GM15510 (cell line): Measurements from ENCODE around the gene IL9R.

ENCODE experiments used
- POLR2A ChIP-seq: IDR thresholded peaks from 3 replicates; pipeline ENCODE4 v1.6.1; 2011; ENCODE audit warnings: borderline replicate concordance; ENCODE audit not compliant: insufficient read length; ENCODE audit errors: extremely low read depth

IL9R gene

DNA sequence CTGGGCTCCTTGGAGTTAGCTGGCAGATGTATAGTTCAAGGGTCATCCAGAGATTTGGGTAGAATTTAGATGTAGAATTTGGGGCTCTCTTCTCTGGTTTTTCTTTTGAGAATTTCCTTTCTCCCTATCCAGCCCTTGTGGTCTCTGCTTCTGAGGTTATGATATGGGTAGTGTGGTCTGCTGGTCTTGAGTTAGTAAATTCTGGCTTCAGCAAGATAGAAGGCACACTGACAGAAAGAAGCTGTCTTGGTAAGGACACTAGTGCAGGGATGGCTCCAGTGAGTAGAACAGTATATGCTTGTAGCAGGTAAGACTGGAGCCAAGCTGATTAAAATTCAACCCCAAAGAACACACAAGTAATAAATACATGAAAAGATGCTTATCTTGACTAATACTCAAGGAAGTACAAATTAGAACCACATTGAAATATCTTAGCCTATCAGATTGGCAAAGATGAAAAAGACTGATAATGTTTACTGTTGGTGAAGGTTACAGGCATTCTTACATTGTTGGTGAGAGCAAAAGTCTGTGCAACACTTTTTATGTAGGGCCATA, 2.1 kb upstream of the IL9R start:
- TF ChIP-seq POLR2A, result no peak

DNA sequence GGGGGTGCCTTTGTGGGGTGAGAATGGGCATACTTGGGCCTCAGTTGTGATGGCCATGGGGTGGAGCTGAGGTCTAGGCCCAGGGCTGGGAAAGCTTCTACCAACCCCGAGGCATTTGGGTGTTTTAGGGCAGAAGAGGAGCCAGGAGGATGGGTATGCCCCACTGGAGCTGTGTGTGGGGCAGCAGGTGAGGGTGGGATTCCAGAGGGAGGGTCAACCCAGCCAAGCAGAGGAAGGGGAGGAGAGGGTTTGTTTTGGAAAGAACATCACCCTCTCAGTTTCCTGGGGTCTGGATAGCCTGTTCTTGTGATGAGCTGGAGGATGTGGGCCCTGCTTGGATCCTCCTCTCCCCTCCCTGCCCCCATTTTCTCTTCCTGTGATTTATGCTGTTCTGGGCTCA, 620 bp downstream of the IL9R start:
- TF ChIP-seq POLR2A, result no peak

- no peak for TF ChIP-seq POLR2A
These were observed 1.4 kb downstream of the IL9R start for GRCh38 chrX:155998761-155999510.

DNA sequence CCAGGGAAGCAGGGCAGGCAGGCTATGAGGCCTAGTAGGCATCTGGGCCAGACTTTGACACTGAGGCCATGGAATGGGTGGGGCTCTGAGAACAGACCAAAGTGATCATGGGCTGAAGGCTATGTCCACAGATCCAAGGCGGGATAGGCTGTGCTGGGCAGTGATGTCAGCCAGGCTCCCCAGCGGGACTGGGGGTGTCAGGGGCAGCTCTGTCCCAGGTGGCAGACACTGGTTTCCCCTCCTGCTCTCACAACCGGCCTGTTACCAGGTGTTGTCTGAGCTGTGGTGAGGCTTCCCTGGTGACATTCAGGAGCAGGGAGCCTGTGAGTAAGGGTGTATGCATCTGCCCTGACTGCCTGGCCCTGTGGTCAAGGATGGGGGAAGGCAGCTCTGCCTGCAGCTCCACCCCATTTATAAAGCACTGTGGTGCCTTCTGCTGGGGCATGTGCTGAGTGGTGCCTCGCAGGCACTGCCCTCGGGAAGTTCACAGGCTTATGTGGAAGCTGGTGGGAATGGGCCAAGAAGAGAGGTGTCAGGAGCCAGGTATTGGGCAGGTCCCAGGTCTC, 2.9 kb downstream of the IL9R start:
- TF ChIP-seq POLR2A, result no peak

- TF ChIP-seq POLR2A, result no peak
These were observed 3.6 kb downstream of the IL9R start for GRCh38 chrX:156001001-156001666.

- TF ChIP-seq POLR2A, result no peak
These were observed 4.1 kb downstream of the IL9R start for GRCh38 chrX:156001667-156002021.

GRCh38 chrX:156002507-156002906, 5.0 kb downstream of the IL9R start:
- no peak for TF ChIP-seq POLR2A

GRCh38 chrX:156003486-156004185, 6.1 kb downstream of the IL9R start:
- no peak for TF ChIP-seq POLR2A

DNA sequence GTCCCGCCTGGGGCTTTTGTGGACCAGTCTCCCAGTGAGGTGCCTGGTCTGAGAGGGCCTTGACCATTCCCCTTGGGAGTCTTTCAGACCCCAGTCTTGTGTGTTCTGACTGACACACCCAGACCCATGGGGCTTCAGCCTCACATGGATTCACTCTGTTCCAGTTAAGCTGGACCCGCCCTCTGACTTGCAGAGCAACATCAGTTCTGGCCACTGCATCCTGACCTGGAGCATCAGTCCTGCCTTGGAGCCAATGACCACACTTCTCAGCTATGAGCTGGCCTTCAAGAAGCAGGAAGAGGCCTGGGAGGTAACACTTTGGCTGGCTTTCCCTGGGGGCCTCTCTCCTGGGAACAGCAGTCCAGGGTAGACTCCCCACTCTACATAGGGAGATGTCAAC, 6.8 kb downstream of the IL9R start:
- TF ChIP-seq POLR2A, result no peak

- TF ChIP-seq POLR2A, result no peak
These were observed 7.2 kb downstream of the IL9R start for GRCh38 chrX:156004740-156005139.

- no peak for TF ChIP-seq POLR2A
These were observed 7.6 kb downstream of the IL9R start for GRCh38 chrX:156005144-156005543.

- TF ChIP-seq POLR2A, result no peak
These were observed 11.4 kb downstream of the IL9R start for GRCh38 chrX:156008915-156009314.
